GM06990 (cell line): Measurements from ENCODE around the gene UNK.

Source experiments
- DNase-seq: peaks from one replicate; pipeline ENCODE4 v3.0.0-alpha.2; 2011; ENCODE audit not compliant: insufficient read length; ENCODE audit errors: extremely low read depth
- H3K27me3 ChIP-seq: replicated peaks from 2 replicates; pipeline ENCODE4 v1.6.0; 2011; ENCODE audit warnings: low read length; ENCODE audit not compliant: control insufficient read depth, insufficient read depth
- H3K36me3 ChIP-seq: 2 replicates; pipeline ENCODE4 v1.5.1; 2011; ENCODE audit warnings: low read length; ENCODE audit not compliant: control insufficient read depth, insufficient read depth
- H3K4me3 ChIP-seq: replicated peaks from 2 replicates; pipeline ENCODE4 v1.5.1; 2011; ENCODE audit warnings: low read depth, mild to moderate bottlenecking, control low read depth, low read length
- TF ChIP-seq, protein P1 (sequence below): IDR thresholded peaks from 2 replicates; pipeline ENCODE4 v1.5.1; 2011; ENCODE audit warnings: low read length, control low read depth, mild to moderate bottlenecking, inconsistent platforms; ENCODE audit not compliant: insufficient read depth, poor library complexity, severe bottlenecking

Gene UNK

DNA sequence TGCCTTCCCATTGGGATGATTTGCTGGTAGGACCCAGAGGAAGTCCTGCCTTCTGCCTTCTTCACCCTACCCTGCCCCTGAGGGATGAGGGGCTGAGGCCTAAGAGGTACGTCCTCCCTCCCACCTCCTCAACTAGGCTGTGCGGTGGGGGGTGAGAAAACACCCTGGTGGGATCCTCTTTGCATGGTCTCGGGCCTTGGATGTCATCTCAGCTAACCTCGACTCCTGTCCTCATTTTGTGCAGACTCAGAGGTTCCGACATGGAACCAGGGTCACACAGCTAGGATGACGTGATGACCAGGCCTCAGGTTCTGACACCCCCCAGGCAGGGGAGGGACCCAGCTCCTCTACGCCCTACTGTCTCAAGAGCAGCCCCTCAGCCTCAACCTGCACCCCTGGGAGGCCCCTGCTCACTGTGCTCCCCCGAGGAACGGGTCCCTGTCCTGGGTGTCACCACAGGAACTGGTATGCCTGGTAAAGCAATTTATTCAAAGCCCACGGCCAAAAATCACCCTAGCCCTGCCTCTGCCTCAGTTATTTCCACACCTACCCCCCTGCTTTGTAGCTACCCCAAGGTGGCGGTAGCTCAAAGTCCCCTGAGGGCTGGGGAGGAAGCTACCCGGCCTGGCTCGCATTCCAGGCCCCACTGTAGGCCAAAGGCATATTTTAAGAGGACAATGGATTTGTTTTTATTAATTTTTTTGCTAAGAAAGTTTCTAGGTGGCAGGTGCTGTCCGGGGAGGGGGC lies 42.1 kb downstream of the UNK start:
- Histone ChIP-seq H3K27me3 (no peaks in the 10 kb centered on the region), H3K4me3 (no peak overlapping the region), H3K36me3 (peaks cover 32% of the 10 kb centered on the region)
- TF ChIP-seq, protein P1, sequence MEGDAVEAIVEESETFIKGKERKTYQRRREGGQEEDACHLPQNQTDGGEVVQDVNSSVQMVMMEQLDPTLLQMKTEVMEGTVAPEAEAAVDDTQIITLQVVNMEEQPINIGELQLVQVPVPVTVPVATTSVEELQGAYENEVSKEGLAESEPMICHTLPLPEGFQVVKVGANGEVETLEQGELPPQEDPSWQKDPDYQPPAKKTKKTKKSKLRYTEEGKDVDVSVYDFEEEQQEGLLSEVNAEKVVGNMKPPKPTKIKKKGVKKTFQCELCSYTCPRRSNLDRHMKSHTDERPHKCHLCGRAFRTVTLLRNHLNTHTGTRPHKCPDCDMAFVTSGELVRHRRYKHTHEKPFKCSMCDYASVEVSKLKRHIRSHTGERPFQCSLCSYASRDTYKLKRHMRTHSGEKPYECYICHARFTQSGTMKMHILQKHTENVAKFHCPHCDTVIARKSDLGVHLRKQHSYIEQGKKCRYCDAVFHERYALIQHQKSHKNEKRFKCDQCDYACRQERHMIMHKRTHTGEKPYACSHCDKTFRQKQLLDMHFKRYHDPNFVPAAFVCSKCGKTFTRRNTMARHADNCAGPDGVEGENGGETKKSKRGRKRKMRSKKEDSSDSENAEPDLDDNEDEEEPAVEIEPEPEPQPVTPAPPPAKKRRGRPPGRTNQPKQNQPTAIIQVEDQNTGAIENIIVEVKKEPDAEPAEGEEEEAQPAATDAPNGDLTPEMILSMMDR, result no peak
- peak; percentile 12 for DNase-seq

GRCh38 chr17:75827308-75828075 lies 42.9 kb downstream of the UNK start:
- TF ChIP-seq, protein P1, result peak; percentile 79

GRCh38 chr17:75828076-75828400 lies 43.4 kb downstream of the UNK start:
- no peak overlapping the region for H3K4me3 ChIP-seq
- peaks cover 29% of the 10 kb centered on the region for H3K36me3 ChIP-seq
- TF ChIP-seq, protein P1, result no peak
- DNase-seq, result no peak
- no peaks in the 10 kb centered on the region for H3K27me3 ChIP-seq

More at GRCh38 chr17:75827308-75828075, 42.9 kb downstream of the UNK start:
- peaks cover 28% of the 10 kb centered on the region for H3K36me3 ChIP-seq
- no peak overlapping the region for H3K4me3 ChIP-seq
- H3K27me3 ChIP-seq, result no peaks in the 10 kb centered on the region
- peak; percentile 70 for DNase-seq

DNA sequence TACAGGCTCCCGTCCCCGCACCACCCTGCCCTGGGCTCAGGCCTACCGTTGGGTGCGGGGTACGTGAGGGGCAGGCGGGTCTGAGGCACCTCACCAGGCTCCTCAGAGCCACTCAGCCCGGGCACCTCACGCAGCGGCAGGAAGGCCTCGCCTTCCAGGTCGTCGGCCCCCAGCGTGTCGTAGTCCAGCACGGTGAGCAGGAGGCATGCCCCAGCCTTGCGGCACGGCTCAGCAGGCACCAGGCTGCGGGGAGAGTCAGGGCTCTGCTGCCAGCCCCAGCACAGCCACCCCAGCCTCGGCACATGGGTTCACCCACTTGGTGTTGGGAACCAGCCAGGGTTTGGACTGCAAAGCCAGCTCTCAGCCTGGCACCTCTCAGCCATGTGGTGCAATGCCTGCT lies 44.1 kb downstream of the UNK start:
- Histone ChIP-seq H3K27me3 (no peaks in the 10 kb centered on the region), H3K4me3 (no peak overlapping the region), H3K36me3 (peaks cover 28% of the 10 kb centered on the region)
- no peak for DNase-seq
- TF ChIP-seq, protein P1, result no peak

DNA sequence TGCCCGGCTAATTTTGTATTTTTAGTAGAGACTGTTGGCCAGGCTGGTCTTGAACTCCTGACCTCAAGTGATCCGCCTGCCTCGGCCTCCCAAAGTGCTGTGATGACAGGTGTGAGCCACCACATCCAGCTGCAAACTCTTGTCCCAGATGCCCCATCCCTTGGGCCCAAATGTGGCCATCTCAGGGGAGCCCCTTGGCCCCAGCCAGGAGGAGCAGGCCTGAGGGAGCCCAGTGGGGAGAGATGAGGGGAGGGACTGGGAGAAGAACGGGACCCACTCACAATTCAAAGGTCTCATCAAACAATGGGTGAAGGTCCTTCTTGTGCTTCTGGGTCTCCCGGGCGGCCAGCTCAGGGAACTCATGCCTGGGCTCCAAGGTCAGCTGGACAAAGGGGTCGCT lies 45.1 kb downstream of the UNK start:
- Histone ChIP-seq H3K27me3 (no peaks in the 10 kb centered on the region), H3K36me3 (peaks cover 31% of the 10 kb centered on the region), H3K4me3 (no peak overlapping the region)
- TF ChIP-seq, protein P1, result no peak
- no peak for DNase-seq
